HCT116 (cell line): ENCODE data around the gene PRAME. TPM values are rescaled to one million over a fixed set of nuclear protein-coding genes. Genes with fewer than 3 reads are reported as not detected.

Experiments used
- ATAC-seq: fragments of 200-7000 bp; cut with Tn5 transposase; 2 replicates; pipeline ENCODE4 v1.9.1; 2020; ENCODE audit warnings: mild to moderate bottlenecking, moderate library complexity
- BruUV-seq: library from RNA; stranded (reverse); fragments of 400-500 nt; replicated peaks from 2 replicates; lab custom pipeline; 2021; lab: Mats Ljungman, UMichigan
- CTCF ChIA-PET: fragments of 300-600 bp; sonication (Branson Sonifier 250); formaldehyde crosslinking; loops from one replicate; lab custom pipeline; 2021; ENCODE audit warnings: antibody characterized with exemption; lab: Charles Lee
- POLR2A ChIA-PET: fragments of 300-600, 350-600 bp; sonication (Branson Sonifier 250); formaldehyde crosslinking; loops from one replicate; lab custom pipeline; 2021; ENCODE audit warnings: antibody characterized with exemption; lab: Charles Lee
- RAD21 ChIA-PET, 2 experiments: fragments of 300-600 bp; sonication (Branson Sonifier 250); formaldehyde crosslinking; loops; one replicate each; lab custom pipeline; 2023; ENCODE audit warnings: low total read pairs in 2 of 2; ENCODE audit not compliant: uncharacterized antibody in 2 of 2, unreplicated experiment in 2 of 2, low non-redundant PET in 1 of 2; lab: Charles Lee
- DNase-seq: peaks from one replicate; pipeline ENCODE4 v3.0.0-alpha.2; 2010; ENCODE audit warnings: low read depth, low spot score
- H2AFZ ChIP-seq: fragments of 200-600 bp; shearing (Covaris generic), sonication (generic); 2 replicates; pipeline ENCODE4 v1.6.1; 2017; ENCODE audit warnings: low read depth, mixed run types, mixed read lengths, antibody characterized with exemption, low read length; ENCODE audit not compliant: poor library complexity, severe bottlenecking
- H3K27ac ChIP-seq: 2 replicates; pipeline ENCODE4 v1.5.1; 2012; ENCODE audit warnings: low read depth, low read length
- H3K27me3 ChIP-seq: fragments of 200-600 bp; sonication (generic); 2 replicates; pipeline ENCODE4 v1.6.1; 2016; ENCODE audit warnings: mixed run types, low read length, mixed read lengths; ENCODE audit not compliant: insufficient read depth
- H3K36me3 ChIP-seq, 2 experiments: fragments of 200-500 bp in 1 of 2; fragments of 200-600 bp in 1 of 2; sonication (Bioruptor generic) in 1 of 2; sonication (generic) in 1 of 2; 2 replicates each; pipeline versions ENCODE4 v1.5.1 to v1.6.1; 2014 to 2016; ENCODE audit warnings: low read length in 2 of 2, inconsistent platforms in 1 of 2, mixed read lengths in 1 of 2, mixed run types in 1 of 2; ENCODE audit not compliant: insufficient read depth in 2 of 2, control insufficient read depth in 1 of 2
- H3K4me1 ChIP-seq, 2 experiments: fragments of 200-600 bp in 1 of 2; sonication (generic) in 1 of 2; 2 replicates each; pipeline versions ENCODE4 v1.5.1 to v1.6.1; 2012 to 2017; ENCODE audit warnings: low read length in 2 of 2, inconsistent platforms in 1 of 2, mild to moderate bottlenecking in 1 of 2, mixed read lengths in 1 of 2, mixed run types in 1 of 2, moderate library complexity in 1 of 2; ENCODE audit not compliant: insufficient read depth in 2 of 2, control insufficient read depth in 1 of 2
- H3K4me2 ChIP-seq: fragments of 200-600 bp; sonication (generic); 2 replicates; pipeline ENCODE4 v1.6.1; 2017; ENCODE audit warnings: mixed run types, low read length, mixed read lengths
- H3K4me3 ChIP-seq, 2 experiments: fragments of 200-600 bp in 1 of 2; sonication (generic) in 1 of 2; replicated peaks in 1 of 2; 2 replicates each; pipeline ENCODE4 v1.5.1; 2011 to 2016; ENCODE audit warnings: low read length in 2 of 2, control low read depth in 1 of 2, low read depth in 1 of 2, mild to moderate bottlenecking in 1 of 2, mixed read lengths in 1 of 2, mixed run types in 1 of 2
- H3K79me2 ChIP-seq: fragments of 200-600 bp; sonication (generic); 2 replicates; pipeline ENCODE4 v1.6.1; 2017; ENCODE audit warnings: mild to moderate bottlenecking, mixed run types, low read length, moderate library complexity, mixed read lengths; ENCODE audit not compliant: insufficient read depth
- H3K9ac ChIP-seq: fragments of 200-600 bp; sonication (generic); 2 replicates; pipeline ENCODE4 v1.6.1; 2016; ENCODE audit warnings: low read length, mixed read lengths
- H3K9me2 ChIP-seq: fragments of 200-600 bp; sonication (generic), shearing (Covaris generic); 2 replicates; pipeline ENCODE4 v1.6.1; 2017; ENCODE audit warnings: mixed run types, mild to moderate bottlenecking, moderate library complexity; ENCODE audit not compliant: insufficient read depth
- H3K9me3 ChIP-seq, 2 experiments: fragments of 200-500 bp in 1 of 2; fragments of 200-600 bp in 1 of 2; sonication (Bioruptor generic) in 1 of 2; sonication (generic) in 1 of 2; 2 replicates each; pipeline ENCODE4 v1.6.1; 2014 to 2017; ENCODE audit warnings: low read length in 2 of 2, mixed read lengths in 2 of 2, inconsistent platforms in 1 of 2, low read depth in 1 of 2, mild to moderate bottlenecking in 1 of 2, mixed run types in 1 of 2, moderate library complexity in 1 of 2; ENCODE audit not compliant: control insufficient read depth in 1 of 2, insufficient read depth in 1 of 2
- H4K20me1 ChIP-seq: fragments of 200-600 bp; sonication (generic), shearing (Covaris generic); 2 replicates; pipeline ENCODE4 v1.6.1; 2017; ENCODE audit warnings: mixed run types, mild to moderate bottlenecking, moderate library complexity; ENCODE audit not compliant: insufficient read depth
- ATF3 ChIP-seq: IDR thresholded peaks from 2 replicates; pipeline ENCODE4 v1.6.1; 2012
- CEBPB ChIP-seq: IDR thresholded peaks from 2 replicates; pipeline ENCODE4 v1.6.1; 2012; ENCODE audit warnings: low read depth
- EGR1 ChIP-seq: IDR thresholded peaks from 2 replicates; pipeline ENCODE4 v1.6.1; 2012; ENCODE audit warnings: low read depth
- ELF1 ChIP-seq: IDR thresholded peaks from 2 replicates; pipeline ENCODE4 v1.6.1; 2012; ENCODE audit warnings: low read depth, borderline replicate concordance
- EZH2 ChIP-seq: fragments of 200-600 bp; sonication (generic); IDR thresholded peaks from 2 replicates; pipeline ENCODE4 v1.6.1; 2017; ENCODE audit warnings: antibody characterized with exemption, mixed run types
- FOSL1 ChIP-seq: IDR thresholded peaks from 2 replicates; pipeline ENCODE4 v1.6.1; 2012; ENCODE audit warnings: low read depth
- JUND ChIP-seq: IDR thresholded peaks from 2 replicates; pipeline ENCODE4 v1.6.1; 2012
- POLR2A ChIP-seq: IDR thresholded peaks from 2 replicates; pipeline ENCODE4 v1.7.0; 2011; ENCODE audit warnings: borderline replicate concordance; ENCODE audit not compliant: insufficient read depth, insufficient read length; ENCODE audit errors: extremely low read depth
- RAD21 ChIP-seq: IDR thresholded peaks from 2 replicates; pipeline ENCODE4 v1.6.1; 2012; ENCODE audit warnings: low read depth, mild to moderate bottlenecking
- REST ChIP-seq: IDR thresholded peaks from 2 replicates; pipeline ENCODE4 v1.6.1; 2012; ENCODE audit warnings: low read depth
- SIN3A ChIP-seq: IDR thresholded peaks from 2 replicates; pipeline ENCODE4 v1.6.1; 2012; ENCODE audit warnings: low read depth
- SP1 ChIP-seq: IDR thresholded peaks from 2 replicates; pipeline ENCODE4 v1.6.1; 2012; ENCODE audit warnings: low read depth
- SRF ChIP-seq: IDR thresholded peaks from 2 replicates; pipeline ENCODE4 v1.6.1; 2012; ENCODE audit warnings: low read depth
- TCF7L2 ChIP-seq: IDR thresholded peaks from 2 replicates; pipeline ENCODE4 v1.7.0; 2011; ENCODE audit warnings: borderline replicate concordance, inconsistent platforms; ENCODE audit not compliant: insufficient read depth, insufficient read length; ENCODE audit errors: extremely low read depth
- YY1 ChIP-seq: IDR thresholded peaks from 2 replicates; pipeline ENCODE4 v1.6.1; 2011; ENCODE audit warnings: low read length, low read depth, moderate library complexity, mild to moderate bottlenecking; ENCODE audit not compliant: insufficient replicate concordance; ENCODE audit errors: extremely low read depth
- ZFX ChIP-seq: fragments of 450-650 bp; IDR thresholded peaks from 2 replicates; pipeline ENCODE4 v1.6.1; 2017
- ZNF274 ChIP-seq: fragments of 200-500 bp; sonication (Bioruptor generic); IDR thresholded peaks from 2 replicates; pipeline ENCODE4 v1.6.1; 2014; ENCODE audit warnings: mild to moderate bottlenecking, low read depth, low read length, inconsistent platforms
- intact Hi-C: fragments of 100-400 bp; cut with micrococcal nuclease; formaldehyde crosslinking; loops from 2 replicates; pipeline ENCODE4 v1.10.0; 2022
- total RNA-seq: library from RNA; stranded (reverse); gene quantifications from one replicate; pipeline ENCODE4 v1.2.1, GENCODE V29; 2021; ENCODE audit not compliant: unreplicated experiment
- TF ChIP-seq, protein P1 (sequence below): IDR thresholded peaks from 2 replicates; pipeline ENCODE4 v1.6.1; 2012
- TF ChIP-seq, protein P2 (sequence below): IDR thresholded peaks from 2 replicates; pipeline ENCODE4 v1.6.1; 2011; ENCODE audit warnings: mild to moderate bottlenecking, low read length, moderate library complexity; ENCODE audit not compliant: insufficient replicate concordance; ENCODE audit errors: extremely low read depth

The PRAME gene
- total RNA-seq, 1 experiment from 2014 or later = 28.4 TPM

GRCh38 chr22:22599248-22599647 is 40.2 kb upstream of the PRAME start (continued):
- TF ChIP-seq YY1 (no peak), ATF3 (no peak), SP1 (no peak), SRF (no peak), POLR2A (no peak), CEBPB (no peak)

- H3K4me1 ChIP-seq = no peaks in the 10 kb centered on the region
- no peak overlapping the region for H3K4me2 ChIP-seq
- no TSS peak for BruUV-seq
- H3K9me2 ChIP-seq = no peaks in the 10 kb centered on the region
- POLR2A ChIA-PET = no interaction called here
- H3K9me3 ChIP-seq = no peaks in the 10 kb centered on the region
- TF ChIP-seq SRF (no peak), FOSL1 (no peak), EGR1 (no peak), ZNF274 (no peak), ELF1 (no peak), EZH2 (no peak), RAD21 (no peak), SIN3A (no peak), CEBPB (no peak), JUND (no peak), TCF7L2 (no peak), YY1 (no peak), ATF3 (no peak), REST (no peak), SP1 (no peak), ZFX (no peak)
- TF ChIP-seq, protein P1, sequence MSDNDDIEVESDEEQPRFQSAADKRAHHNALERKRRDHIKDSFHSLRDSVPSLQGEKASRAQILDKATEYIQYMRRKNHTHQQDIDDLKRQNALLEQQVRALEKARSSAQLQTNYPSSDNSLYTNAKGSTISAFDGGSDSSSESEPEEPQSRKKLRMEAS = no peak
- TF ChIP-seq, protein P2, sequence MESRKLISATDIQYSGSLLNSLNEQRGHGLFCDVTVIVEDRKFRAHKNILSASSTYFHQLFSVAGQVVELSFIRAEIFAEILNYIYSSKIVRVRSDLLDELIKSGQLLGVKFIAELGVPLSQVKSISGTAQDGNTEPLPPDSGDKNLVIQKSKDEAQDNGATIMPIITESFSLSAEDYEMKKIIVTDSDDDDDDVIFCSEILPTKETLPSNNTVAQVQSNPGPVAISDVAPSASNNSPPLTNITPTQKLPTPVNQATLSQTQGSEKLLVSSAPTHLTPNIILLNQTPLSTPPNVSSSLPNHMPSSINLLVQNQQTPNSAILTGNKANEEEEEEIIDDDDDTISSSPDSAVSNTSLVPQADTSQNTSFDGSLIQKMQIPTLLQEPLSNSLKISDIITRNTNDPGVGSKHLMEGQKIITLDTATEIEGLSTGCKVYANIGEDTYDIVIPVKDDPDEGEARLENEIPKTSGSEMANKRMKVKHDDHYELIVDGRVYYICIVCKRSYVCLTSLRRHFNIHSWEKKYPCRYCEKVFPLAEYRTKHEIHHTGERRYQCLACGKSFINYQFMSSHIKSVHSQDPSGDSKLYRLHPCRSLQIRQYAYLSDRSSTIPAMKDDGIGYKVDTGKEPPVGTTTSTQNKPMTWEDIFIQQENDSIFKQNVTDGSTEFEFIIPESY = no peak
- TF ChIP-seq, all 23 proteins: peak for 0
- Histone ChIP-seq H3K27ac (no peak overlapping the region), H4K20me1 (no peaks in the 10 kb centered on the region), H3K4me3 (no peak overlapping the region), H3K36me3 (no peaks in the 10 kb centered on the region), H2AFZ (no peak overlapping the region), H3K79me2 (no peaks in the 10 kb centered on the region), H3K9ac (no peak overlapping the region), H3K27me3 (no peaks in the 10 kb centered on the region)
- ChIA-PET CTCF (interaction anchor here (0.6 to 1.3 kb wide), 3 partner anchors 11 to 22 kb away, joined by 3 to 7 read pairs (median 4); no protein-coding TSS in a partner anchor), RAD21 (no interaction called here)
- intact Hi-C loops = no loop called here
- no peak for DNase-seq
- ATAC-seq = no peak
Measured at GRCh38 chr22:22598144-22598543, 39.1 kb upstream of the PRAME start.
